CD14-positive monocyte (primary cell): ENCODE measurements around the gene CIBAR2. TPM values are rescaled to one million over a fixed set of nuclear protein-coding genes. Genes with fewer than 3 reads are reported as not detected.

Experiments used
- DNase-seq, 3 donors: peaks; one replicate each; pipeline ENCODE4 v3.0.0-alpha.2; 2011 to 2022
- H2AFZ ChIP-seq: 2 replicates; pipeline ENCODE4 v1.6.0; 2012; ENCODE audit warnings: mild to moderate bottlenecking, low read depth, low read length, inconsistent platforms; ENCODE audit not compliant: insufficient read depth, poor library complexity, severe bottlenecking
- H3K27ac ChIP-seq, 2 donors: 1 replicate in 1 of 2; 2 replicates in 1 of 2; pipeline ENCODE4 v1.5.1; 2012 to 2013; ENCODE audit warnings: low read length in 2 of 2, control low read depth in 1 of 2, inconsistent platforms in 1 of 2, low read depth in 1 of 2, mild to moderate bottlenecking in 1 of 2
- H3K27me3 ChIP-seq, 2 donors: one replicate each; pipeline versions ENCODE4 v1.6.0 to v1.6.1; 2011 to 2013; ENCODE audit warnings: low read length in 2 of 2; ENCODE audit not compliant: control insufficient read depth in 2 of 2, insufficient read depth in 2 of 2
- H3K36me3 ChIP-seq, 2 donors: replicated peaks in 1 of 2; 1 replicate in 1 of 2; 2 replicates in 1 of 2; pipeline versions ENCODE4 v1.5.1 to v1.6.1; 2012 to 2013; ENCODE audit warnings: low read length in 2 of 2, control low read depth in 1 of 2, inconsistent platforms in 1 of 2, mild to moderate bottlenecking in 1 of 2; ENCODE audit not compliant: insufficient read depth in 2 of 2, control insufficient read depth in 1 of 2
- H3K4me1 ChIP-seq, 2 donors: 1 replicate in 1 of 2; 2 replicates in 1 of 2; pipeline versions ENCODE4 v1.5.1 to v1.6.1; 2012 to 2013; ENCODE audit warnings: low read length in 2 of 2, control low read depth in 1 of 2, inconsistent platforms in 1 of 2, mild to moderate bottlenecking in 1 of 2, moderate library complexity in 1 of 2; ENCODE audit not compliant: insufficient read depth in 2 of 2, control insufficient read depth in 1 of 2
- H3K4me2 ChIP-seq: replicated peaks from 2 replicates; pipeline ENCODE3; 2012; ENCODE audit warnings: low read length, moderate library complexity, mild to moderate bottlenecking; ENCODE audit not compliant: poor library complexity, severe bottlenecking; ENCODE audit errors: extremely low read depth
- H3K4me3 ChIP-seq, 3 experiments: fragments of 200-600 bp in 1 of 3; sonication (generic) in 1 of 3; replicated peaks in 1 of 3; 1 replicate in 2 of 3; 2 replicates in 1 of 3; pipeline ENCODE4 v1.5.1; 2011 to 2013; ENCODE audit warnings: low read length in 3 of 3, mild to moderate bottlenecking in 3 of 3, control low read depth in 2 of 3, low read depth in 2 of 3, inconsistent platforms in 1 of 3, moderate library complexity in 1 of 3
- H3K79me2 ChIP-seq: 2 replicates; pipeline ENCODE4 v1.6.0; 2012; ENCODE audit warnings: mild to moderate bottlenecking, control low read depth, inconsistent platforms, low read length, moderate library complexity; ENCODE audit not compliant: insufficient read depth
- H3K9ac ChIP-seq: 2 replicates; pipeline ENCODE4 v1.6.0; 2017; ENCODE audit warnings: low read length, mild to moderate bottlenecking; ENCODE audit not compliant: insufficient read depth, poor library complexity, severe bottlenecking
- H3K9me3 ChIP-seq, 2 donors: replicated peaks in 1 of 2; 1 replicate in 1 of 2; 2 replicates in 1 of 2; pipeline versions ENCODE4 v1.5.1 to v1.6.1; 2012 to 2013; ENCODE audit warnings: low read length in 2 of 2, control low read depth in 1 of 2; ENCODE audit not compliant: control insufficient read depth in 1 of 2, insufficient read depth in 1 of 2
- H4K20me1 ChIP-seq: 2 replicates; pipeline ENCODE4 v1.6.0; 2012; ENCODE audit warnings: mild to moderate bottlenecking, low read length, control low read depth, moderate library complexity; ENCODE audit not compliant: insufficient read depth
- H3K27ac Mint-ChIP-seq, 7 donors: one replicate each; pipeline ENCODE4 v1.8.0; 2020; ENCODE audit warnings: mild to moderate bottlenecking in 7 of 7, mixed read lengths in 7 of 7, moderate library complexity in 6 of 7, inconsistent platforms in 2 of 7
- H3K27me3 Mint-ChIP-seq, 3 donors: one replicate each; pipeline ENCODE4 v1.8.0; 2021 to 2022; ENCODE audit warnings: low read depth in 3 of 3, mild to moderate bottlenecking in 3 of 3, mixed read lengths in 3 of 3, moderate library complexity in 3 of 3, inconsistent platforms in 1 of 3
- H3K36me3 Mint-ChIP-seq, 2 donors: one replicate each; pipeline ENCODE4 v1.8.0; 2020; ENCODE audit warnings: mixed read lengths in 2 of 2, inconsistent platforms in 1 of 2, mild to moderate bottlenecking in 1 of 2
- H3K4me1 Mint-ChIP-seq: one replicate; pipeline ENCODE4 v1.8.0; 2020; ENCODE audit warnings: mild to moderate bottlenecking, mixed read lengths
- H3K4me3 Mint-ChIP-seq, 2 donors: one replicate each; pipeline ENCODE4 v1.8.0; 2020; ENCODE audit warnings: mild to moderate bottlenecking in 2 of 2, mixed read lengths in 2 of 2, moderate library complexity in 1 of 2
- H3K9me3 Mint-ChIP-seq, 7 donors: one replicate each; pipeline ENCODE4 v1.8.0; 2020 to 2022; ENCODE audit warnings: mixed read lengths in 7 of 7, mild to moderate bottlenecking in 6 of 7, moderate library complexity in 6 of 7, inconsistent platforms in 2 of 7
- WGBS: methylation state at CpG from one replicate; pipeline ENCODE4 v1.1.5; 2013; ENCODE audit warnings: missing lambda C conversion rate; ENCODE audit not compliant: insufficient coverage; 5-methylcytosine and 5-hydroxymethylcytosine counted together
- intact Hi-C, 2 donors: fragments of 100-400 bp; cut with micrococcal nuclease; formaldehyde crosslinking; loops; one replicate each; pipeline versions ENCODE4 v1.15.0 to v1.15.1; 2023
- polyA plus RNA-seq, 3 donors: library from polyadenylated mRNA; depleted of rRNA in 1 of 3; unstranded in 2 of 3; stranded (reverse) in 1 of 3; fragments of 300-500 nt in 2 of 3; fragments of >200 nt in 1 of 3; fragmentation: Illumina TruSeq in 2 of 3; gene quantifications; 1 replicate in 2 of 3; 2 replicates in 1 of 3; pipeline ENCODE4 v1.2.3, GENCODE V29; 2012 to 2021
- TF ChIP-seq, protein P1 (sequence below): fragments of 200-600 bp; IDR thresholded peaks from one replicate; pipeline ENCODE4 v1.8.0; 2022; ENCODE audit warnings: antibody characterized with exemption, mild to moderate bottlenecking

CIBAR2 gene
- polyA plus RNA-seq, 3 donors: not detected

DNA sequence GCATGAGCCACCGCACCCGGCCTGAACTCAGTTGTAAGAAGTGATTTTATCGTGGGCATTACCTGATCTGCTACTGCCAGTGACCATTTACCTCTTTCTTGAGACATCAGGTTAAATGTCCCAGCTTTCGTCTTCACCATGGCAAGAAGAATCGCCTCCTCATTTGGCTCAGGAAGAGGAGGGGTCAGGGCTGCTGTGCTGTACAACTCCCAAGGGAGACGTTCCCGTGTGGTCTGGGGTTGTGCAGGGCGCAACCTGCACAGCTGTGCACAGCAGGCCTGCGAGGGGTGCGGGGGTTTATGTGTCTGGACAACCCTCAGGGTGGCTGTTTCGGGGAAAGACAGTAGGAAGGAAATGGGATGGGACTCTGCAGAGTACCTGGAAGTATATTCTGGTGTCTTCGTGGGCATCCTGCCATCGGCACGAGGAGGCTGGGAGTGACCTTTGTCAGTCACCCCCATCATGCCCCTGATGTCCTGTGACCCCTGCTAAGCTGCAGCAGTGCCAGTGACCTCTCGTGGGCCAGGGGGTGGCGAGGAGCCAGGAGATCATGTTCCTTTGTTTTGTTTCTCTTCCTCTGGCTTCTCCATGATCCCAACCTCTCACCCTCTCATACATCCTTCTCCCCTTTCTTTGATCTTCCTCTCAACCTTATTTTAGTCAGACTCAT, 27.3 kb downstream of the CIBAR2 start:
- intact Hi-C loops: loop anchor here (10.0 kb wide), 2 partner anchors 50 to 330 kb away; no protein-coding TSS in a partner anchor
- Histone ChIP-seq H3K4me2 (no peak overlapping the region), H3K4me1 (peaks cover 28 to 46% of the 10 kb centered on the region in 2 donors), H3K9me3 (no peaks in the 10 kb centered on the region), H4K20me1 (peaks cover 78% of the 10 kb centered on the region), H2AFZ (no peak overlapping the region), H3K4me3 (no peak overlapping the region), H3K9ac (no peak overlapping the region), H3K36me3 (peaks cover 76 to 85% of the 10 kb centered on the region in 2 donors), H3K27ac (no peak overlapping the region), H3K27me3 (no peaks in the 10 kb centered on the region), H3K79me2 (no peaks in the 10 kb centered on the region)
- peaks cover 75 to 98% of the 10 kb centered on the region in 2 donors for H3K36me3 Mint-ChIP-seq
- WGBS: 57% methylated on average over 10 of the region's 16 CpGs
- peaks cover 40% of the 10 kb centered on the region for H3K4me1 Mint-ChIP-seq
- H3K27me3 Mint-ChIP-seq: peaks cover 0 to 5% (median 3%) of the 10 kb centered on the region in 3 donors
- H3K4me3 Mint-ChIP-seq: no peak overlapping the region
- peak overlapping the region in 2 of 7 donors; percentile 28 to 42 for H3K27ac Mint-ChIP-seq
- H3K9me3 Mint-ChIP-seq: peaks cover 0 to 2% (median 0%) of the 10 kb centered on the region in 7 donors
- TF ChIP-seq, protein P1, sequence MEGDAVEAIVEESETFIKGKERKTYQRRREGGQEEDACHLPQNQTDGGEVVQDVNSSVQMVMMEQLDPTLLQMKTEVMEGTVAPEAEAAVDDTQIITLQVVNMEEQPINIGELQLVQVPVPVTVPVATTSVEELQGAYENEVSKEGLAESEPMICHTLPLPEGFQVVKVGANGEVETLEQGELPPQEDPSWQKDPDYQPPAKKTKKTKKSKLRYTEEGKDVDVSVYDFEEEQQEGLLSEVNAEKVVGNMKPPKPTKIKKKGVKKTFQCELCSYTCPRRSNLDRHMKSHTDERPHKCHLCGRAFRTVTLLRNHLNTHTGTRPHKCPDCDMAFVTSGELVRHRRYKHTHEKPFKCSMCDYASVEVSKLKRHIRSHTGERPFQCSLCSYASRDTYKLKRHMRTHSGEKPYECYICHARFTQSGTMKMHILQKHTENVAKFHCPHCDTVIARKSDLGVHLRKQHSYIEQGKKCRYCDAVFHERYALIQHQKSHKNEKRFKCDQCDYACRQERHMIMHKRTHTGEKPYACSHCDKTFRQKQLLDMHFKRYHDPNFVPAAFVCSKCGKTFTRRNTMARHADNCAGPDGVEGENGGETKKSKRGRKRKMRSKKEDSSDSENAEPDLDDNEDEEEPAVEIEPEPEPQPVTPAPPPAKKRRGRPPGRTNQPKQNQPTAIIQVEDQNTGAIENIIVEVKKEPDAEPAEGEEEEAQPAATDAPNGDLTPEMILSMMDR: no peak
- no peak for DNase-seq

- Mint-ChIP-seq H3K27ac (peak overlapping the region in 3 of 7 donors; percentile 21 to 57 (median 37)), H3K4me3 (peak overlapping the region in 1 of 2 donors; percentile 49), H3K4me1 (peaks cover 29% of the 10 kb centered on the region), H3K9me3 (peaks cover 0 to 3% (median 1%) of the 10 kb centered on the region in 7 donors), H3K36me3 (peaks cover 77 to 98% of the 10 kb centered on the region in 2 donors), H3K27me3 (peaks cover under 1 to 3% (median 3%) of the 10 kb centered on the region in 3 donors)
- 0% methylated on average over 5 of the region's 13 CpGs for WGBS
- Histone ChIP-seq H3K27me3 (no peaks in the 10 kb centered on the region), H3K36me3 (peaks cover 76 to 85% of the 10 kb centered on the region in 2 donors), H3K79me2 (no peaks in the 10 kb centered on the region), H3K9ac (peak overlapping the region; percentile 6), H3K27ac (peak overlapping the region in 1 of 2 donors; percentile 9), H2AFZ (no peak overlapping the region), H4K20me1 (peaks cover 78% of the 10 kb centered on the region), H3K9me3 (no peaks in the 10 kb centered on the region), H3K4me2 (peak overlapping the region; percentile 13), H3K4me1 (peaks cover 25 to 32% of the 10 kb centered on the region in 2 donors), H3K4me3 (no peak overlapping the region)
- DNase-seq: no peak
- TF ChIP-seq, protein P1: no peak
- intact Hi-C loops: loop anchor here (10.0 kb wide), 2 partner anchors 48 to 328 kb away; no protein-coding TSS in a partner anchor
Measured at GRCh38 chr16:85083051-85083639, 29.1 kb downstream of the CIBAR2 start.
